SH-SY5Y (cell line): ENCODE results near the gene ZBTB40.

ENCODE experiments used
- GATA2 ChIP-seq: IDR thresholded peaks from 2 replicates; pipeline ENCODE4 v1.6.1; 2011; ENCODE audit warnings: mild to moderate bottlenecking, low read depth, low read length
- GATA3 ChIP-seq: IDR thresholded peaks from 2 replicates; pipeline ENCODE4 v1.6.1; 2011; ENCODE audit warnings: low read depth, mild to moderate bottlenecking, low read length, moderate library complexity

GRCh38 chr1:22490309-22490708 lies 38.7 kb downstream of the ZBTB40 start:
- TF ChIP-seq GATA2 (no peak), GATA3 (no peak)
